OCI-LY7 (cell line): ENCODE data around the gene MS4A18. TPM values are rescaled to one million over a fixed set of nuclear protein-coding genes. Genes with fewer than 3 reads are reported as not detected.

Experiments used
- BruUV-seq: library from RNA; stranded (reverse); fragments of 400-500 nt; replicated peaks from 2 replicates; lab custom pipeline; 2021; lab: Mats Ljungman, UMichigan
- CTCF ChIA-PET: fragments of 300-600 bp; sonication (Branson Sonifier 250); formaldehyde crosslinking; loops from one replicate; lab custom pipeline; 2022; ENCODE audit warnings: antibody characterized with exemption; ENCODE audit not compliant: unreplicated experiment; lab: Charles Lee
- POLR2A ChIA-PET: fragments of 300-600 bp; sonication (Branson Sonifier 250); formaldehyde crosslinking; loops from one replicate; lab custom pipeline; 2022; ENCODE audit warnings: antibody characterized with exemption; lab: Charles Lee
- DNase-seq: peaks from one replicate; pipeline ENCODE4 v3.0.0-alpha.2; 2015; ENCODE audit warnings: low spot score
- H2AFZ ChIP-seq: fragments of 200-600 bp; sonication (generic), shearing (Covaris generic); 2 replicates; pipeline ENCODE4 v1.6.1; 2014; ENCODE audit warnings: mild to moderate bottlenecking, antibody characterized with exemption, low read length, moderate library complexity
- H3K27ac ChIP-seq: fragments of 200-600 bp; sonication (generic); 2 replicates; pipeline ENCODE4 v1.5.1; 2014; ENCODE audit warnings: mixed run types, low read depth, mild to moderate bottlenecking, moderate library complexity, low read length, inconsistent platforms; ENCODE audit not compliant: poor library complexity, severe bottlenecking
- H3K36me3 ChIP-seq: fragments of 200-600 bp; sonication (generic); 2 replicates; pipeline ENCODE4 v1.6.1; 2014; ENCODE audit warnings: mild to moderate bottlenecking, antibody characterized with exemption, low read length, moderate library complexity, mixed read lengths; ENCODE audit not compliant: insufficient read depth
- H3K4me1 ChIP-seq: fragments of 200-600 bp; sonication (generic); 2 replicates; pipeline ENCODE4 v1.5.1; 2014; ENCODE audit warnings: mild to moderate bottlenecking, low read length; ENCODE audit not compliant: insufficient read depth, poor library complexity, severe bottlenecking
- H3K4me2 ChIP-seq: fragments of 200-600 bp; sonication (generic); 2 replicates; pipeline ENCODE4 v1.6.1; 2014; ENCODE audit warnings: mild to moderate bottlenecking, low read length
- H3K4me3 ChIP-seq: fragments of 200-600 bp; sonication (generic); 2 replicates; pipeline ENCODE4 v1.5.1; 2014; ENCODE audit warnings: mild to moderate bottlenecking, low read depth, low read length; ENCODE audit not compliant: poor library complexity, severe bottlenecking
- H3K79me2 ChIP-seq: fragments of 200-600 bp; sonication (generic); 2 replicates; pipeline ENCODE4 v1.6.1; 2016; ENCODE audit warnings: low read depth, mild to moderate bottlenecking, low read length, moderate library complexity, mixed read lengths; ENCODE audit not compliant: insufficient read depth
- H3K9me2 ChIP-seq: fragments of 200-600 bp; sonication (generic); 2 replicates; pipeline ENCODE4 v1.6.1; 2016; ENCODE audit warnings: mild to moderate bottlenecking, low read length, mixed read lengths; ENCODE audit not compliant: insufficient read depth
- H3K9me3 ChIP-seq: fragments of 200-600 bp; sonication (generic); 2 replicates; pipeline ENCODE4 v1.6.1; 2014; ENCODE audit warnings: mild to moderate bottlenecking, mixed run types, low read length, mixed read lengths
- H4K20me1 ChIP-seq: fragments of 200-600 bp; sonication (generic); 2 replicates; pipeline ENCODE4 v1.6.1; 2014; ENCODE audit warnings: mild to moderate bottlenecking, antibody characterized with exemption, low read length, moderate library complexity, mixed read lengths; ENCODE audit not compliant: insufficient read depth
- EZH2phosphoT487 ChIP-seq: fragments of 200-600 bp; sonication (generic); IDR thresholded peaks from 2 replicates; pipeline ENCODE4 v1.6.1; 2018; ENCODE audit warnings: low read depth, borderline replicate concordance, mild to moderate bottlenecking, mixed run types, antibody characterized with exemption, low read length, moderate library complexity, mixed read lengths
- intact Hi-C: fragments of 100-400 bp; cut with micrococcal nuclease; formaldehyde crosslinking; loops from one replicate; pipeline ENCODE4 v1.10.0; 2022; ENCODE audit not compliant: unreplicated experiment
- total RNA-seq, 2 experiments: library from RNA; depleted of rRNA in 1 of 2; stranded (reverse); fragments of >200 nt in 1 of 2; shearing (Covaris generic) in 1 of 2; gene quantifications; 2 replicates each; pipeline ENCODE4 v1.2.3, GENCODE V29; 2014 to 2022
- TF ChIP-seq, protein P1 (sequence below): fragments of 200-600 bp; sonication (generic); conservative IDR thresholded peaks from 2 replicates; pipeline ENCODE4 v1.5.1; 2014; ENCODE audit warnings: mild to moderate bottlenecking, antibody characterized with exemption, low read length, moderate library complexity, mixed read lengths

Gene MS4A18
- total RNA-seq, 2 experiments from 2014 or later = not detected

DNA sequence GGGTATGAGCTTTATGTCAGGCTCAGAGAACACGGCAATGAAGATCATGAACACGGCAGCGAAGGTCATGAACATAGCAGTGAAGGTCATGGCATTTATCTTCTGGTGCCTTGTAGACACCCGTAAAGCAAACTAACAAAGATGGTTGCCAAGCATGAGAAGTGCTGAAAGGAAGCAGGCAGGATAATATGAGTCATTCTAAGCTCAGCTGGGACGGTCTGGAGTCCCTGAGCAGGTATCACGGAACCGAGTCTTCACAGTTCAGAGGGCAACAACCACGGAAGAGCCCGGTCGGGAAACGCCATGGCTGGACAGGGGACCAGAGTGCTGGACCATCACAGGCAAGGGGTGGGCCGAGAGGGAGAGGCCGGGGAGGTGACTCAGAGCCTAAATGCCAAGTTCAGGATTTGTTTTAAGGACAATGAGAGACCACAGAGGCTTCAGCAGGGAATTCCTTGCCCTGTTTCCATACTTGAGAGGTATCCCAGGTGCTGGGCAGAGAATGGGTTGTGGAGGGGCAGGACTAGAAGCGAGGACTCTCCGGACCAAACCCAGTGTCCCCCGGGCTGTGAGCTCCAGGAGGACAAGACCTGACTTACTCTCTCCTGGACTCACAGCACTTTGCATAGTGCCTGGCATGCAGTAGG lies 47.5 kb downstream of the MS4A18 start:
- no peak for TF ChIP-seq EZH2phosphoT487
- TF ChIP-seq, protein P1, sequence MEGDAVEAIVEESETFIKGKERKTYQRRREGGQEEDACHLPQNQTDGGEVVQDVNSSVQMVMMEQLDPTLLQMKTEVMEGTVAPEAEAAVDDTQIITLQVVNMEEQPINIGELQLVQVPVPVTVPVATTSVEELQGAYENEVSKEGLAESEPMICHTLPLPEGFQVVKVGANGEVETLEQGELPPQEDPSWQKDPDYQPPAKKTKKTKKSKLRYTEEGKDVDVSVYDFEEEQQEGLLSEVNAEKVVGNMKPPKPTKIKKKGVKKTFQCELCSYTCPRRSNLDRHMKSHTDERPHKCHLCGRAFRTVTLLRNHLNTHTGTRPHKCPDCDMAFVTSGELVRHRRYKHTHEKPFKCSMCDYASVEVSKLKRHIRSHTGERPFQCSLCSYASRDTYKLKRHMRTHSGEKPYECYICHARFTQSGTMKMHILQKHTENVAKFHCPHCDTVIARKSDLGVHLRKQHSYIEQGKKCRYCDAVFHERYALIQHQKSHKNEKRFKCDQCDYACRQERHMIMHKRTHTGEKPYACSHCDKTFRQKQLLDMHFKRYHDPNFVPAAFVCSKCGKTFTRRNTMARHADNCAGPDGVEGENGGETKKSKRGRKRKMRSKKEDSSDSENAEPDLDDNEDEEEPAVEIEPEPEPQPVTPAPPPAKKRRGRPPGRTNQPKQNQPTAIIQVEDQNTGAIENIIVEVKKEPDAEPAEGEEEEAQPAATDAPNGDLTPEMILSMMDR = no peak
- no peaks in the 10 kb centered on the region for H3K4me1 ChIP-seq
- CTCF ChIA-PET = interaction anchor here (0.8 kb wide), 1 partner anchor 9 kb away, joined by 3 read pairs; no protein-coding TSS in a partner anchor
- H3K79me2 ChIP-seq = no peaks in the 10 kb centered on the region
- no peak overlapping the region for H2AFZ ChIP-seq
- no peak overlapping the region for H3K4me3 ChIP-seq
- no peaks in the 10 kb centered on the region for H4K20me1 ChIP-seq
- H3K36me3 ChIP-seq = no peaks in the 10 kb centered on the region
- POLR2A ChIA-PET = interaction anchor here (0.6 kb wide), 1 partner anchor 576 kb away, joined by 3 read pairs; no protein-coding TSS in a partner anchor
- BruUV-seq = no TSS peak
- intact Hi-C loops = no loop called here
- no peak for DNase-seq
- no peaks in the 10 kb centered on the region for H3K9me2 ChIP-seq
- no peak overlapping the region for H3K27ac ChIP-seq
- no peaks in the 10 kb centered on the region for H3K9me3 ChIP-seq
- no peak overlapping the region for H3K4me2 ChIP-seq

GRCh38 chr11:60772666-60773065 lies 48.1 kb downstream of the MS4A18 start:
- H3K9me2 ChIP-seq = no peaks in the 10 kb centered on the region
- no peak for DNase-seq

More at GRCh38 chr11:60772666-60773065, 48.1 kb downstream of the MS4A18 start:
- no peak overlapping the region for H3K4me3 ChIP-seq
- no peak overlapping the region for H3K27ac ChIP-seq
- BruUV-seq = no TSS peak
- H3K9me3 ChIP-seq = no peaks in the 10 kb centered on the region
- ChIA-PET POLR2A (no interaction called here), CTCF (interaction anchor here (0.9 kb wide), 1 partner anchor 10 kb away, joined by 3 read pairs; no protein-coding TSS in a partner anchor)
- no peaks in the 10 kb centered on the region for H3K36me3 ChIP-seq
- no peaks in the 10 kb centered on the region for H3K79me2 ChIP-seq
- H3K4me1 ChIP-seq = no peaks in the 10 kb centered on the region
- H3K4me2 ChIP-seq = no peak overlapping the region
- no peaks in the 10 kb centered on the region for H4K20me1 ChIP-seq
- H2AFZ ChIP-seq = no peak overlapping the region
- TF ChIP-seq EZH2phosphoT487 = no peak
- TF ChIP-seq, protein P1 = no peak
- intact Hi-C loops = no loop called here
